BLaER1 (cell line): Measurements from ENCODE around the gene CELF5.
"Not testable (repeated sequence)": the region's sequence is repeated elsewhere in the genome, so short reads cannot be mapped to it uniquely, and the experiment has no call there.

Experiments
- H3K27ac ChIP-seq: shearing (Covaris generic); formaldehyde crosslinking; 2 replicates; pipeline ENCODE4 v1.8.1; 2022
- H3K27me3 ChIP-seq: shearing (Covaris generic); formaldehyde crosslinking; 2 replicates; pipeline ENCODE4 v1.8.1; 2022
- H3K36me3 ChIP-seq: shearing (Covaris generic); formaldehyde crosslinking; 2 replicates; pipeline ENCODE4 v1.8.1; 2022
- H3K4me1 ChIP-seq: shearing (Covaris generic); formaldehyde crosslinking; 2 replicates; pipeline ENCODE4 v1.8.1; 2022
- H3K4me2 ChIP-seq: shearing (Covaris generic); formaldehyde crosslinking; 2 replicates; pipeline ENCODE4 v1.8.1; 2022
- H3K4me3 ChIP-seq: shearing (Covaris generic); formaldehyde crosslinking; 2 replicates; pipeline ENCODE4 v1.8.1; 2022
- H3K9ac ChIP-seq: shearing (Covaris generic); formaldehyde crosslinking; 2 replicates; pipeline ENCODE4 v1.8.1; 2022
- H3K9me3 ChIP-seq: shearing (Covaris generic); formaldehyde crosslinking; 2 replicates; pipeline ENCODE4 v1.8.1; 2022
- H4K20me1 ChIP-seq: shearing (Covaris generic); formaldehyde crosslinking; 2 replicates; pipeline ENCODE4 v1.8.1; 2022
- Cebpa-rat ChIP-seq: shearing (Covaris generic); IDR thresholded peaks from 2 replicates; pipeline ENCODE4 v1.8.1; 2022

The CELF5 gene

DNA sequence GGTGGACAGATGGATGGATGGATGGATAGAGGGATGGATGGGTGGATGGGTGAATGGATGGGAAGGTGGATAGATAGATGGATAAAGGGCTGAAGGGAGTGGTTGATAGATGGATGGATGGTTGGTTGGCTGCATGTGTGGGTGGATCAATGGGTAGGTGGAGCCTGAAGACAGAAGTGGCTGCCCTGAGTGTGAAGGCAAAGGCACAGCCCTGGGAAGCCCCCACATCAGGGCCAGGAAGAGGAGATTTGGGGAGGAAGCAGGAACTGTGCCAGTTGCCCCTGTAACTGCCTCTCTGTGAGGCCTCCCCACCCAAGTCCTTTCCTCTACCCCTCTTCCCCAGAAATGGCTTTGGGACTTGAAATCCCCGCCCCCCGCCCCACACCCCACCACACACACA, 98.6 kb downstream of the CELF5 start:
- H3K4me2 ChIP-seq = peak overlapping the region; percentile 14; the same call in 1 of the 2 replicates

DNA sequence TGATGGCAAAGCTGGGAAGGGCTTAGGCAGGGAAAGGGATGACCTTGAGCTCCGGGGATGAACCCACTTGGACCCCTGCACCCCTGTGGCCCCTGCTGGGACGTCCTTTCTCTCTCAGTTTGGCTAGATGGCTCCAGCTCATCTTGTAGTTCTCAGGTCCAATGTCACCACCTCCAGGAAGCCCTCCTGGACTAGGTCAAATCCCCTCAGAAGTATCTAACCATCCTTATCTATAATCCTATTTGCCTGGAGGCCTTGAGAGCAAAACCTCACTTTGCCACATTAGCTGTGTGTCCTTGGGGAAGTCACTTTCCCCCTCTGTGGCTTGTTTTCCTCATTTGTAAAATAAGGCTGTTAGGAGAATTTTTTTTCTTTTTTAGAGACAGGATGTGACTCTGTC, 99.2 kb downstream of the CELF5 start:
- H3K27me3 ChIP-seq = no peaks in the 10 kb centered on the region
- no peaks in the 10 kb centered on the region for H3K36me3 ChIP-seq
- H3K9me3 ChIP-seq = no peaks in the 10 kb centered on the region
- H3K9ac ChIP-seq = no peak overlapping the region
- no peaks in the 10 kb centered on the region for H4K20me1 ChIP-seq
- no peak for TF ChIP-seq Cebpa-rat
- H3K4me3 ChIP-seq = no peak overlapping the region
- H3K4me1 ChIP-seq = peaks cover 5% of the 10 kb centered on the region; the same call in 1 of the 2 replicates
- H3K27ac ChIP-seq = no peak overlapping the region
- H3K4me2 ChIP-seq = no peak overlapping the region

More for the DNA sequence above, 98.6 kb downstream of the CELF5 start:
- no peak for TF ChIP-seq Cebpa-rat
- Histone ChIP-seq H3K4me3 (no peak overlapping the region), H3K27me3 (no peaks in the 10 kb centered on the region), H3K4me1 (peaks cover 5% of the 10 kb centered on the region; the same call in 1 of the 2 replicates), H3K9ac (no peak overlapping the region), H3K27ac (no peak overlapping the region), H4K20me1 (no peaks in the 10 kb centered on the region), H3K9me3 (no peaks in the 10 kb centered on the region), H3K36me3 (no peaks in the 10 kb centered on the region)

DNA sequence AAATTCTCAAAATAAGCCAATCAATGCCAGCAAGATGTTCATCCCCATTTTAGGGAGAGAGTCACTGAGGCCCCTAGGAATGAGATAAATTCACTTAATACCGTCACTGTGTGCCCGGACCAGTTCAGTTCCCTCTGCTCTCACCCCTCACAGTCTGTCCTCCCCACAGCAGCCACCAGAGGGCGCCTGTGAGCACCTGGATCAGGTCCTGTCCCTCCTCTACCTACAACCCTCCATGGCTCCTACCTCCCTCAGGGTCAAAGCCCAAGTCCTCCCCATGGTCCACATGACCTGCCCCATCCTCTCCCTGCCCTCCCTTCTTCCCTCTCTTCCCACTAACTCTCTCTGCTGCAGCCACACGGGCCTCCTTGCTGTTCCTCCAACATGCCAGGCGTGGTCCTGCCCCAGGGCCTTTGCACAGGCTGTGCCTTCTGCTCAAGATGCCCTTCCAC, 100.0 kb downstream of the CELF5 start:
- Histone ChIP-seq H4K20me1 (no peaks in the 10 kb centered on the region), H3K4me1 (peaks cover 5% of the 10 kb centered on the region; the same call in 1 of the 2 replicates), H3K9me3 (no peaks in the 10 kb centered on the region), H3K4me3 (no peak overlapping the region), H3K27ac (no peak overlapping the region), H3K36me3 (no peaks in the 10 kb centered on the region), H3K27me3 (no peaks in the 10 kb centered on the region), H3K9ac (no peak overlapping the region), H3K4me2 (no peak overlapping the region)
- TF ChIP-seq Cebpa-rat = no peak

DNA sequence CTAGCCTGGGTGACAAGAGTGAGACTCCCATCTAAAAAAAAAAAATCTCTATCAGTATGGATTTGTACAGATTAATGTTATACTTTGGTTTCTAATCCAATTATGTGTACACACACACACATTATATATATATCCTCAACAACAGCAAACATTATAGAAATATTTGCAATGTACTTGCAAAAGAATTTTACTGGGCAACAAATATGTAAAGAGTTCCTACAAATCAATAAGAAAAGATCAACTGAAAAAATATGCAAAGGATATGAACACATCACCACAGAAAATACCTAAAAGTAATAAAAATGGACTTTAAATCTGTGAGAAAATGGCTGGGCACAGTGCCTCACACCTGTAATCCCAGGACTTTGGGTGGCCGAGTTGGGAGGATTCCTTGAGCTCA, 101.0 kb downstream of the CELF5 start:
- no peaks in the 10 kb centered on the region for H4K20me1 ChIP-seq
- H3K36me3 ChIP-seq = no peaks in the 10 kb centered on the region
- no peak overlapping the region for H3K27ac ChIP-seq
- no peak for TF ChIP-seq Cebpa-rat
- no peak overlapping the region for H3K4me3 ChIP-seq
- H3K27me3 ChIP-seq = no peaks in the 10 kb centered on the region
- H3K9ac ChIP-seq = no peak overlapping the region
- no peaks in the 10 kb centered on the region for H3K9me3 ChIP-seq
- H3K4me1 ChIP-seq = peaks cover 5% of the 10 kb centered on the region; the same call in 1 of the 2 replicates
- no peak overlapping the region for H3K4me2 ChIP-seq

DNA sequence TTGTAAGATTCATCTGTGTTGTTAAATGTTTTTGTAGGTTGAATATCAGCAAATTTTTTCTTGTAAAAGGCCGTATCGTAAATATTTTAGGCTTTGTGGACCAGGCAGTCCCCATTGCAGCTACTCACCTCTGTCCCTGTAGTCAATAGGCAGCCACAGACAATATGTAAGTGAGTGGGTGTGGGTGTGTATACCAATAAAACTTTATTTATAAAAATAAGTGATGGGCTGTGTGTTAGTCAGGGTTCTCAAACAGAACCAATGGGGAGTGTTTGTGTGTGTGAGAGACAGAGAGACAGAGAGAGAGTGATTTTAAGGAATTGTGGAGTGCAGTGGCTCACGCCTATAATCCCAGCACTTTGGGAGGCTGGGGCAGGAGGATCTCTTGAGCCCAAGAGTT, 104.3 kb downstream of the CELF5 start:
- Histone ChIP-seq H3K9ac (no peak overlapping the region), H3K4me1 (no peaks in the 10 kb centered on the region), H3K9me3 (peaks cover 5% of the 10 kb centered on the region; the same call in 1 of the 2 replicates), H3K27me3 (no peaks in the 10 kb centered on the region), H3K4me3 (no peak overlapping the region), H3K36me3 (no peaks in the 10 kb centered on the region), H3K27ac (no peak overlapping the region), H4K20me1 (no peaks in the 10 kb centered on the region), H3K4me2 (no peak overlapping the region)
- TF ChIP-seq Cebpa-rat = no peak

DNA sequence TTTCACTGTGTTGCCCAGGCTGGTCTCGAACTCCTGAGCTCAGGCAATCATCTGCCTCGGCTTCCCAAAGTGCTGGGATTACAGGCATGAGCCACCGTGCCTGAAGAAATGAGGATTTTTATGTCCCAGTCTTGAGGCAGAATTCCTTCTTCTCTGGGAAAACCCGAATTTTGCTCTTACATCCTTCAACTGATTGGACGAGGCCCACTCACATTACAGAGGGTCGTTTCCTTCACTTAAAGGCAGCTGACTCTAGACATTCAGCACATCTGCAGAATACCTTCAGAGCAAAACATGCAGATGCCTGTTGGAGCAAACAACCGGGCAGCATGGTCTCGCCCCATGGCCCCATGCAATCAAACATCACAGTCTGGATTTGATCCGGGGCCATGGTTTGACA, 105.6 kb downstream of the CELF5 start:
- no peak overlapping the region for H3K9ac ChIP-seq
- no peak overlapping the region for H3K4me2 ChIP-seq
- peaks cover 5% of the 10 kb centered on the region; the same call in 1 of the 2 replicates for H3K9me3 ChIP-seq
- no peak overlapping the region for H3K27ac ChIP-seq
- no peaks in the 10 kb centered on the region for H4K20me1 ChIP-seq
- H3K4me1 ChIP-seq = no peaks in the 10 kb centered on the region
- no peak overlapping the region for H3K4me3 ChIP-seq
- H3K27me3 ChIP-seq = no peaks in the 10 kb centered on the region
- H3K36me3 ChIP-seq = no peaks in the 10 kb centered on the region
- TF ChIP-seq Cebpa-rat = no peak

DNA sequence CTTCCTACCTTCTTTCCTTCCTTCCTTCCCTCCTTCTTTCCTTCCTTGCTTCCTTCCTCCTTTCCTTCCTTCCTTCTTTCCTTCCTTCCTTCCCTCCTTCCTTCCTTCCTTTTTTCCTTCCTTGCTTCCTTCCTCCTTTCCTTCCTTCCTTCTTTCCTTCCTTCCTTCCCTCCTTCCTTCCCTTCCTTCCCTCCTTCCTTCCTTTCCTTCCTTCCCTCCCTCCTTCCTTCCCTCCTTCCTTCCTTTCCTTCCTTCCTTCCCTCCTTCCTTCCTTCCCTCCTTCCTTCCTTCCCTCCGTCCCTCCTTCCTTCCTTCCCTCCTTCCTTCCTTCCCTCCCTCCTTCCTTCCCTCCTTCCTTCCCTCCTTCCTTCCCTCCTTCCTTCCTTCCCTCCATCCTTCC, 107.8 kb downstream of the CELF5 start:
- not testable (repeated sequence) for H3K27ac ChIP-seq, H3K36me3 ChIP-seq, H3K4me2 ChIP-seq, H3K4me3 ChIP-seq, H3K27me3 ChIP-seq, H3K9ac ChIP-seq, H3K9me3 ChIP-seq, H4K20me1 ChIP-seq
- H3K4me1 ChIP-seq = peaks cover 22% of the 10 kb centered on the region

DNA sequence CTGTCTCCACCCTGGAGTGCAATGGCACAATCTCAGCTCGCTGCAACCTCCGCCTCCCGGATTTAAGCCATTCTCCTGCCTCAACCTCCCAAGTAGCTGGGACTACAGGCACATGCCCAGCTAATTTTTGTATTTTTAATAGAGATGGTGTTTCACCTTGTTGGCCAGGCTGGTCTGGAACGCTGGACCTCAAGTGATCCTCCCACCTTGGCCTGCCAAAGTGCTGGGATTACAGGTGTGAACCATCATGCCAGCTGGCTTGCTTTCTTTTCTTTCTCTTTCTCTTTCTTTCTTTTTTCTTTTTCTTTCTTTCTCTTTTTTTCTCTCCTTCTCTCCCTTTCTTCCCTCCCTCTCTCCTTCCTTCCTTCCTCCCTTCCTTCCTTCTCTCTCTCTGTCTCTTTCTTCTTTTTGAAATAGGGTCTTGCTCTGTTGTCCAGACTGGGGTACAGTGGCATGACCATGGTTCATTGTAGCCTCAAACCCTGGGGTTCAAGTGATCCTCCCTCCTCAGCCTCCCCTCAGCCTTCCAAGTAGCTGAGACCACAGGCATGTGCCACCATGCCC, 108.6 kb downstream of the CELF5 start:
- Histone ChIP-seq H3K27ac (no peak overlapping the region), H3K4me3 (no peak overlapping the region), H4K20me1 (no peaks in the 10 kb centered on the region), H3K36me3 (no peaks in the 10 kb centered on the region), H3K9ac (no peak overlapping the region), H3K27me3 (no peaks in the 10 kb centered on the region), H3K9me3 (peaks cover 5% of the 10 kb centered on the region; the same call in 1 of the 2 replicates), H3K4me2 (no peak overlapping the region), H3K4me1 (peaks cover 30% of the 10 kb centered on the region)
- TF ChIP-seq Cebpa-rat = no peak

DNA sequence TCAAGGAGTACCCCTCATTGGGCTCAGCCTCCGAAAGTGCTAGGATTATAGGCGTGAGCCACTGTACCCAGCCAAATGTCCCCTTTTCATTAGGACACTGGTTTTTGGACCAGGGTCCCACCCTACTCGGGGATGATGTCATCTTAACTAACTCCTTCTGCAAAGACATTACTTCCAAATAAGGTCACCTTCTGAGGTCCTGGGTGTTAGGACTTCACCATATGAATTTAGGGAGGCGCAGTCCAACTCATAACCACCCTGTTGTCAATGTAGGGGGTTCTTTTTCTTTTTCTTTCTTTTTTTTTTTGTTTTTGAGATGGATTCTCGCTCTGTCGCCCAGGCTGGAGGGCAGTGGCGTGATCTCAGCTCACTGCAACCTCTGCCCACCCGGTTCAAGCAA, 109.2 kb downstream of the CELF5 start:
- TF ChIP-seq Cebpa-rat = no peak
- Histone ChIP-seq H3K4me1 (peaks cover 36% of the 10 kb centered on the region), H3K27me3 (no peaks in the 10 kb centered on the region), H4K20me1 (no peaks in the 10 kb centered on the region), H3K27ac (no peak overlapping the region), H3K9ac (no peak overlapping the region), H3K4me2 (no peak overlapping the region), H3K9me3 (peaks cover 5% of the 10 kb centered on the region; the same call in 1 of the 2 replicates), H3K36me3 (no peaks in the 10 kb centered on the region), H3K4me3 (no peak overlapping the region)

DNA sequence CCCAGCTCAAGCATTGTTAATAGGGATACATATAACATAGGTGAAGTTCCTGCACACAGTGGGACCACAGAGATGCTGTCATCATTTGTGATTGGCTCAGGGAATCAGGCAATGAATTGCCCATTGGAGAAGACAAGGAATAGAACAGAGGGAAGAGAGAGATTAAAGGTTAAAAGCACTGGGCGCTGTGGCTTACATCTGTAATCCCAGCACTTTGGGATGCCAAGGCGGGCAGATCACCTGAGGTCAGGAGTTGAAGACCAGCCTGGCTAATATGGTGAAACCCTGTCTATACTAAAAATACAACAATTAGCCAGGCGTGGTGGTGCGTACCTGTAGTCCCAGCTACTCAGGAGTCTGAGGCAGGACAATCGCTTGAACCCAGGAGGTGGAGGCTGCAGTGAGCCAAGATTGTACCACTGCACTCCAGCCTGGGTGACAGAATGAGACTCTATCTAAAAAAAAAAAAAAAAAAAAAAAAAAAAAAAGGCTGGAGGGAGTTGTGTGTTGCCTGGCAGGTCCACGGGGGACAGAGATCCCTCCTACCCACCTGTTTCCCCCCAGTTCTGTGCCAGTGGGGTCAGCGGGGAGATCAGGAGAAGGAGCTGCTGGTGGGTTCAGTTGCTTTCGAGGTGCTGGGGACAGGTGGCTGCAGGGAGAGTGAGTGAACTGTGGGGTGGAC, 110.4 kb downstream of the CELF5 start:
- not testable (repeated sequence) for H4K20me1 ChIP-seq, H3K27ac ChIP-seq, H3K36me3 ChIP-seq, H3K27me3 ChIP-seq, H3K9me3 ChIP-seq, H3K9ac ChIP-seq, H3K4me3 ChIP-seq
- Histone ChIP-seq H3K4me1 (peaks cover 43% of the 10 kb centered on the region), H3K4me2 (peak overlapping the region; percentile 86; the same call in 1 of the 2 replicates)
